Suppressor macrophage treated with lipopolysaccharide for 4 hours (primary cell): ENCODE results near the gene TMEM179B.
"Not testable (repeated sequence)": the region's sequence is repeated elsewhere in the genome, so short reads cannot be mapped to it uniquely, and the experiment has no call there.

ENCODE experiments used
- DNase-seq: peaks from one replicate; pipeline ENCODE4 v3.0.0-alpha.2; 2020

Gene TMEM179B, protein sequence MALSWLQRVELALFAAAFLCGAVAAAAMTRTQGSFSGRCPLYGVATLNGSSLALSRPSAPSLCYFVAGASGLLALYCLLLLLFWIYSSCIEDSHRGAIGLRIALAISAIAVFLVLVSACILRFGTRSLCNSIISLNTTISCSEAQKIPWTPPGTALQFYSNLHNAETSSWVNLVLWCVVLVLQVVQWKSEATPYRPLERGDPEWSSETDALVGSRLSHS

DNA sequence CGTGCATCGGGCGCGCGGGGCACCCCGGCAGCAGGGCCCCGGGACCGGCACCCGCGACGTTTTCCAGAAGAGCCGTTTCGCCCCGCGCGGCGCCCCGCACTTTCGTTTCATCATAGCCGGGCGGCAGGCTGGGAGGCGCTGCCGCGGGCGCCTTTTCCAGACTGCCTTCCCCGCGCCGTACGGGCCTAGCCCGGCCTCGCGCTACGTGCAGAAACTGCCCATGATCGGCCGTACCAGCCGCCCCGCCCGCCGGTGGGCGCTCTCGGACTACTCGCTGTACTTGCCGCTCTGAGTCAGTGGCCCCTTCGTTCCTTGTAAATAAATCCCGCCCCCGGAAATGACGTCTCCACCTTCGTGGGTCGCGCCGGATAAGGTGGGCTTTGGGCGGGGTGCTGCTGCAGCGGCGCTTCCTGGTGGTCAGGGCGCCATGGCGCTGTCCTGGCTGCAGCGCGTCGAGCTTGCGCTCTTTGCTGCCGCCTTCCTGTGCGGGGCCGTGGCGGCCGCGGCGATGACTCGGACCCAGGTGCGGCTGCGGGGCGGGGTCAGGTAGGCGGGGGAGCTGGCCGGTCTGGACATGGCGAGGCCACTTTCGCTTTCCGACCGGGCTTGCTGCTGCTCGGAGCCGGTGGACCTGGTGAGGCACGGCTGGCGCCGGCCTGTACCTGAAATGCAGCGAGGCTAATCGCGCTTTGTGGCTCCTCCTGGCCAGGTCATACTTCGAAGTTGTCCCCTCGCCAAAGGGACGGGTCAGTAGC, at the start of gene TMEM179B:
TMEM179B (plus strand) TSS at position 398 of the 755 bp plus-strand sequence; CDS start at position 428, 30 bp downstream.
- peak; percentile 100 for DNase-seq

DNA sequence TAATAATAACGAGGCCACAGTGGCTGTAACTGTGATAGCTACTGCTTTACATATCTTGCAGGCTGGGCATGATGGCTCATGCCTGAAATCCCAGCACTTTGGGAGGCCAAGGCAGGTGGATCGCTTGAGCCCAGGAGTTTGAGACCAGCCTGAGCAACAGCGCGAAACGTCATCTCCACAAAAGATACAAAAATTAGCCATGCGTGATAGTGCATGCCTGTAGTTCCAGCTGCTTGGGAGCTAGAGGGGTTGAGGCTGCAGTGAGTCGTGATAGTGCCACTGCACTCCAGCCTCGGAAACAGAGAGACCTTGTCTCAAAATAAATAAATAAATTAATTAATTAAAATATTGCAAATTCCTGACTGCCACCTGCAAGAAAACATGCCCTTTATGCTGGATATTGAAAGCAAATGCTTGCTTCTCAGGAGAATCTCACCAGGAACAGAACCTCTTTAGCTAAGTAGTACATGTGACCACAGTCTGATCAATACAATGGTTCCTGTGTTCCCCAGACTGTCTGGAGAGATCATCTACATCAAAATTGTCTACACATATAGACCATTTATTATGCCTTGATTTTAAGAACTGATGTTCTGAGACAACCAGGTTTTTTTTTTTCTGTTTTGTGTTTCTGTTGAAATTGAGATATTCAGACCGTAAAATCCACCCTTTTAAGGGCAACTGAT, 39.6 kb upstream of the TMEM179B start:
- DNase-seq, result no peak

DNA sequence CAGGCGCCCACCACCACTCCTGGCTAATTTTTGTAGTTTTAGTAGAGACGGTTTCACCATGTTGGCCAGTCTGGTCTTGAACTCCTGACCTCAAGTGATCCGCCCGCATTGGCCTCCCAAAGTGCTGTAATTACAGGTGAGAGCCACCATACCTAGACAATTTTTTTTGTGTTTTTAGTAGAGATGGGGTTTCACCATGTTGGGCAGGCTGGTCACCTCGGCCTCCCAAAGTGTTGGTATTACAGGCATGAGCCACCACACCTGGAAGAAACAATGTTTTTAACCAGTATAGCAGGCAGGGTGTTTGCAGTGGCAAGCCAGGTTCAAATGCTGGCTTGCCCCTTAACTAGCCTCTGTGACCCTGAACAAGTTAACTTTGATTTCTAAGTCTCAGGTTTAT, 37.3 kb upstream of the TMEM179B start:
- DNase-seq, result not testable (repeated sequence)

DNA sequence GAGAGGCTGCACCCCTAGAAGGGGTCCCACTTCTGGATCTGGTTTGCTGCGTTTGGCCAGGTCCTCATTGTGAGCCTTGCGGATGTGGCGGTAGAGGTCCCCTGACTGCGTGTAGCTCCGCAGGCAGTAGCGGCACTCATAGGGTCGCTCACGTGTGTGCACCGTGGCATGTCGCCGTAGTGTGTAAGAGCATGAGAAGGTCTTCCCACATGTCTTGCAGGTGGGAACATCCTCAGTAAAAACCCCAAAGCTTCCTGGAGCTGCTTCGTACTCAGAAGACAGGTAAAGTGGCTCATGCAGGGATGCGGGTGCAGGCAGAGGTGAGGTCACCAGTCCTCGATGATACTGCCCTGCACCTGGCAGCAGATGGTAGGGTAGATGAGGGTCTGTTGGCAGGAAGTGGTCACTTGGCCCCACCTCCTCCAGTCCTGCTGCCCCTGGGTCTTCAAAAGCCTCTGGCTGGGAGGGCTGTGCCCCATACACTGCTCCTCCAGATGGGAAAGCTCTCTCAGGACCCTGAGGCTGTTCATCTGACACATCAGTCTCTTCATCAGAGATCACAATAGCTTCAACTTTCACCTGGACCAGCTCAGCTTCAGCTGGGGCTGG, 34.9 kb upstream of the TMEM179B start:
- DNase-seq, result no peak

DNA sequence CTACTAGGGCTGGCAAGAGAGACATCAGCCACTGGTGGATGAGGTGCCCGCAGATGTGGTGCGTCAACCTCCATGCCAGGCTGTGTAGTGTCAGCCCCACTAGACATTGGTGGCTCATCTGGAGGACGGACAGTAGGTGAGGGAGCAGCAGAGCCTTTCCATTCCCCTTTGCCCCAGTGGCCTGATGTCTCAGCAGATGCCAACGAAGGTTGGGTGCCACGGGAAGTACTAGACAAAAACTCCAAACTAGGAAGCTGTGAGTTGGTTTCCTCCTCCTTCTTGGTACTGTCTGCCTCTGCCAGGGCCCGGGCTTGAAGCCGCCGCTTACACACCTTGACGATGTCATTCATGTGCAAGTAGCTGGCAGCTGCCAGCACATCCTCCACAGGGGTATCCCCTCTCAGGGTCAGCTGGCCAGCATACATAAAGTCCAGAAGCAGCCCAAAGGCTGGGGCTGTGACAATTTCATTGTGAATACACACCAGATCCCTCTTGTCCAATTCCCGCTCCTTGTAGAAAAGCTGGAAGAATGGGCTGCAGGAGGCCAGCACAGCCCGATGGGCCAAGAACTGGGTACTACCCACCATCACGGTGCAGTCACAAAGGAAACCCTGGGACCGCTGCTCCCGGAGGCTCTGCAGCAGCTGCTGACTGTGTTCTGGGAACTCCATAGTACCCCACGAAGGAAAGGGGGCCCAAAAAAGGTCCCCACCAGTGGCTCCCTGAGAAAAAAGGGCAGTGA, 34.0 kb upstream of the TMEM179B start:
- DNase-seq, result no peak

DNA sequence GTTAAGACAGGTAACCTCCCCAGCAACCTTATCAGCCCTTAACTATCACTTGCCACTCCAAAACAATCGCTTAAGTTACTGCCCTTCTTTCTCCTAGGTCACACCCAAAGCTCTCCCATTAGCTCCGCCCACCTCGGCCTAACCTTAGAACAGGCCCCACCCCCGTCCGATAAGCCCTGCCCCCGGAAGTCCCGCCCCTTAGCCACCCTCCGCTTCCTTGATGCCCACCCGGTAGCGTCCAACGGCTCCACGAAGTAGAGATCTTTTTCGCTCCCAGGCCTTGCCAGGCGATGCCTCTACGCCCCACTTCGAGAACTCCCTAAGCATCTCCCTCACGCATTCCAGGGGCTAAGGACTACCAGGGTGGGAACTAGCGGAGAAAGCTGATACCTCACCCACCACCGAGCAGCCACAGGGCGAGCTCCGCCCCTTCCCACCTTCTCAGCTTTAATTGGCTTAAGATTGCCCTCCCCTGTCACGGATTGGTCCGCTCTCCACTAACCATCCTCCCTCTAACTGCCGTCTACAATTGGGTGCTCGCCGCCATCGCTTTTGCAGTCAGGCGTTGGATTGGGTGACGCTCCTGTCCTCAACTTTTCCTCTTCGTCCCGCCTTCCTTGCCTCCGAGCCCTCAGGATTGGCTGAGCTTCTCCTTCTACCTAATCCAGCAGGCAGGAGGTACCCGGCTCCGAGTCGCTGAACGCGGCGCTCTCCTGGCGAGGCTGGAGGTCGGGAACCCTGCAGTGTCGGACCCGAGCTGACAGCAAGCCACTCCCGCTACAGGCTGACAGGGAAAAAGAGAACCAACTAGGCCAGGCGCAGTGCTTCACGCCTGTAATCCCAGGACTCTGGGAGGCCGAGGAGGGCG, 33.2 kb upstream of the TMEM179B start, which contains the start of gene ZBTB3:
ZBTB3 (minus strand) TSS at position 425 of the 868 bp plus-strand sequence. CDS start 496 bp downstream, outside the sequence.
- peak; percentile 98 for DNase-seq

DNA sequence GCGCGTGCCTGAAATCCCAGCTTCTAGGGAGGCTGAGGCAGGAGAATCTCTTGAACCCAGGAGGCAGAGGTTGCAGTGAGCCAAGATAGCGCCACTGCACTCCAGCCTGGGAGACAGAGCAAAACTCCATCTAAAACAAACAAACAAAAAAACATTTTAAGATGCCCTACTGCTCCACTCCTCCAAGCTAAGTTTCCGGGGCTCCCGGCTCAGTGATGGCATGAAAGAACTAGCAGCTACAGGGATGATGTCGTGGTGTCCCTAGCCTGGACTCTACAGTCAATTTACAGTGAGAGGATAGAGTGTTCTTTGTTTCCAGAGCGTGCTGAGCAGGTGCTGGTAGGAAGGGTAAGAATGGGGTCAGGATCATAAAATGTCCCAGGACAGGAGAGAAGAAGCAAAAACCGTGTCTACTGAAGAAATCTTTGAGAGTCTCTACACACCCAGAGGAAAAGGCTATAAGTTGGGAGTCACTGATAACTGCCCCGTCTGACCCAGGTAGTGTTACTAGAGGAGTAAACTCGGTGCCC, 32.1 kb upstream of the TMEM179B start:
- DNase-seq, result no peak

DNA sequence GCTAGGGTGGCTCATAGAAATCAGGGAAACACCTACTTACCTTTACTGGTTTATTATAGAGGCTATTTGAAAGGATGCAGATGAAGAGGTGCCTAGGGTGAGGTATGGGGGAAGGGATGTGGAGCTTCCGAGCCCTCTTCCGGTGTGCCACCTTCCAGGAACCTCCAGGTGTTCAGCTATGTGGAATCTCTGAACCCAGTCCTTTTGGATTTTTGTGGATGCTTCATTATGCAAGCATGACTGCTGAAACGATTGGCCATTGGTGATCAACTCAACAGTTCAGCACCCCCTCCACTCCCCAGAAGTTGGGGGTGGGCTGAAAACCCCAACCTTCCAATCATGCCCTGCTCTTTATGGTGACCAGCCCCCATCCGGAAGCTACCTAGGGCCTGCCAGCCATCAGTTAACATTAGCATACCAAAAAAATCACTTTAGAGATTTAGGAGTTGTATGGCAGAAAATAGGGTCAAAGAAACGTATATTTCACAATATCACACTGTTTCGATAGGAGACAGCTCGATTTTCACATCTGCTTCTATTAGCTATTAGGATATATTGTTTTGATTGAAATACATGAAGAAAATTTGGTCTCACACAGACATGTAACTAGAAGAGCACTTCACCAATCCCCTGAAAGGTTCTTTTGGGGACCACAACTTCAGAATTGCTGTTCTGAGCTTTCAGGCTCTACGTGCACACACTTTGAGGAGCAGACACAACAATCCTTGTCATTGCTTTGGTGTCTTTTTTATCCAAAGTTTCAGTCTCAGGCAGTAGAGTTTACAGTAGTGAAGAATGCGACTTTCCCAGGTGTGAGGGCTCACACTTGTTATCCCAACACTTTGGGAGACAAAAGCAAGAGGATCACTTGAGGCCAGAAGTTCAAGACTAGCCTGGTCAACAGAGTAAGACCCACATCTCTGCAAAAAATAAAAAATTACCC, 29.1 kb upstream of the TMEM179B start:
- DNase-seq, result no peak

DNA sequence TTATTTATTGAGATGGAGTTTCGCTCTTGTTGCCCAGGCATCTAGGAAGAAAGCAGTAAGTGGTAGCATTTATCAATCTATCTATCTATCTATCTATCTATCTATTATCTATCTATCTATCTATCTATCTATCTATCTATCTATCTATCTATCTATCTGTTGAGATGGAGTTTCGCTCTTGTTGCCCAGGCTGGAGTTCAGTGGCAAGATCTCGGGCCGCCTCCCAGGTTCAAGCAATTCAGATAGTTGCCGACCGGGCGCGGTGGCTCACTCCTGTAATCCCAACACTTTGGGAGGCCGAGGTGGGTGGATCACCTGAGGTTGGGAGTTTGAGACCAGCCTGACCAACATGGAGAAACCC, 26.4 kb upstream of the TMEM179B start:
- DNase-seq, result not testable (repeated sequence)

DNA sequence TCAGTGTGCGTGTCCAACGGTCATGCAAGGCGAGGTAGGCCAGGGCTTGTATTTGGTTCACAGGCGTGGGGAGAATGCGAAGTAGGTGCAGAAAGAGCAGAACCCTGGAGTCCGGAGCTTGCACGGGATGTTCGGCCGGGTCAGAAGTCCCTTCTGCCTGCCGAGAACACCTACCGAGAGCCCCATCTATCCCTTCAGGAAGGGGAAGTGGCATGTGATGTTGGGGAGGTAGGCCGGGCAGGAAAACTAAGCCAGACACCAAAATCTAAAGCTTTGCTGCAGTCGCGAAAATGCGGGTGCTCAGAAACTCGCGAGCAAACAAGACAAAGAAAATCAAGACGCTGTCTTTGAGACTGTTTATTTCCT, 16.4 kb upstream of the TMEM179B start:
- no peak for DNase-seq

DNA sequence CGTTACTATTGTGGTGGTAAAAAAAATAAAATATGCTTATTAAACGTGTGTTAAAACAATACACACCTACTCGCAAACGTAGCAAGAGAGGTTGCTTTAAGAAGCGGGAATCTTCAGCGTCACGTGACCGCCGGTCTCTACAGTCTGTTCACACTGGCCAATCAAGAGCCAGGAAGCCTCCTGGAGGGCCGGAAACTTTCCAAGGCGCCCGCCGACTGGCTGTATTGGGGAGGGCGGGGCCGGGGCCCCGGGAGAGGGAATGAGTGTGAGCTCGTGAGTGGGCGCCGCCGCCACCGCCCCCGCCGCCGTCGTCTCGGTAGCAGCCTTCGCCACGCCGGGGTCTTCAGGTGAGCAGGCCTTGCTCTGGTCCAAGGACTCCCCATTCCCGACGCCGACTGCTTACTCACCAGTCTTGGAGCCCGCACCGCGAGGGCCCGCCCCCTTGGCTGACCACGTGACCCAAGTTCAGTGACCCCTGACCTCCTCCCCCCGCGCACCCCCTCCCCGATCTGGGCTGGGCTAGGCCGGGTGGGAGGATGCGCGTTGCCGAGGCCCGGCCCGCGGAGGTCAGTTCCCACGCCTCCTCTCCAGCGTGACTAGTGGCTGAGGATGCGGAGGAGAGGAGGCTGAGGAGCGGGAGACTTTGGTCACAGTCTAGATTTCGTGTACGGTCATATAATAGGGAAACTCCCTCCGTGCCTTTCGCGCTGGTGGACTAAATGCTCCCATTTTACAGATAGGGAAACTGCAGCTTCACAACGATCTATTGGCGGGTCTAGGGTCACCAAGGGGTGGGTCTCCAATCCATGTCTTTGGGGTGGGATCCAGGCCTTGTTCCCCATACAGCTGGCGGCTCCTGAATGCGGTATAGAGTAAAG, 15.8 kb upstream of the TMEM179B start, which contains the start of gene TAF6L:
TAF6L (plus strand) TSS at position 253 of the 878 bp plus-strand sequence. CDS start 4,388 bp downstream, outside the sequence.
- peak; percentile 98 for DNase-seq

DNA sequence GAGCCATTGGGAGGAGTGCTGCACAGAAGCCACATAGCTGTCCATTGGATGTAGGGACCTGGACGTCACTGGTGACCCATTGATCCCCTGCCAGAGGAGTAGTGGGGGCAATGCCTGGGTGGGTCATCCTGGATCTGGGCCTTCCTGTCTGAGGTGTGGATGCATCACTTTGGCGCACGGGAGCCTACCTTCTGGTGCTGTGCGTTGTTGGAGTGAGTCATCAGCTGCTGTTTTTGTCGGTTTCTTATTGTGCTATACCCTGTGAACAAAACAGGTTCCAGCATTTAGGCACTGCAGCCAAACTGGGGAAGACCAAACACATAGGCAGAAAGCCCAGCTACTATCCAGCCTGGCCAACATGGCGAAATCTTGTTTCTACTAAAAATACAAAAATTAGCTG, 12.8 kb upstream of the TMEM179B start:
- no peak for DNase-seq

DNA sequence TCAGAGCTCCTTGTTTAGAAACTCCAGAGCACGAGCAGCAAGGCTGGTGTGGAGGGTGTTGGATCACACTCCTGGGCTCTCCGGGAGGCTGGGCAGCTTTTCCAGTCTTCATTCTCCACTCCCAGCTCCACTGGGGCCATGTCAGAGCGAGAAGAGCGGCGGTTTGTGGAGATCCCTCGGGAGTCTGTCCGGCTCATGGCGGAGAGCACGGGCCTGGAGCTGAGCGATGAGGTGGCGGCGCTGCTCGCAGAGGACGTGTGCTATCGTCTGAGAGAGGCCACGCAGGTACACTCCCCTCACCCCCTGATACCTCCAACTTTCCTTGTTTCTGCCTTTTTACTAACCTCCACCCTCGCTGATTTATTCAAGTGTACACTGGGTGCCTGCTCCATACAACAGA, 11.6 kb upstream of the TMEM179B start:
- no peak for DNase-seq

DNA sequence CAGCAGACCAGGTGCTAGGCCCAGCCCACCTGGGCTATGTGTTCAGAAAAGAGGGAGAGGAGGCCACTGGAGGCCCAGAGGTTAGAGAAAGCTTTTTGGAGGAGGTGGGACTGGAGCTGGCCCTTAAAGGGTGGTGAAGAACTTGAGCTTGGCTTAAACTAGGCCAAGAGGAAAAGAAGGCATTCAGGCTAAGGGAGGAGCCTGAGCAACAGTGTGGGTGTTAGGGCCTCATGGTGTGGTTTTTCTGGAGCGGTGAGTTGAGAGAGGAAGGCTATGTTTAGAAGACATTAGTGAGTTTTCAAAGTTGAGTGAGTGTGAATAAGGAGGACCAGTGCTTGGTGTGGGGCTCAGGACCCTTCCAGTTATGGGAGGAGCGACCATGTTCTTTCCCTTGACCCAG, 9.8 kb upstream of the TMEM179B start:
- DNase-seq, result no peak

DNA sequence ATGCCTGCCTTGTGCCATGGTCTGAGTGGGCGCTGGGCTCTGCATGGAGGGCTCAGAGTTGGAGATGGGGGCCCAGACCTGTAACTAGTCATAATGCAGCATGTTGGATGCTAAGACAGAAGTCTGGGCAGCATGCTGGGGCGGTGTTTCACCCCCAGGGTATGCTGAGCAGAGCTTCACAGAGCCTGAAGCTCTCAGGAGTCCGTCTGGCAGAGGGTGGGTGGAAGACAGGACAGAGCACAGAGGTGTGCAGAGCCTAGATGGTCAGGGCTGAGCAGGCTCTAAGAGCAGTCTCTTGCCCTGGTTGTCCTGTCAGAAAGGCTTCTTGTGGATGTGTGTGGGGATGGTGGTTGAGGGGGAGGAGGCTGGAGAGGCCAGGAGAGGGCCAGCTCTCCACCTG, 8.8 kb upstream of the TMEM179B start:
- DNase-seq, result no peak

DNA sequence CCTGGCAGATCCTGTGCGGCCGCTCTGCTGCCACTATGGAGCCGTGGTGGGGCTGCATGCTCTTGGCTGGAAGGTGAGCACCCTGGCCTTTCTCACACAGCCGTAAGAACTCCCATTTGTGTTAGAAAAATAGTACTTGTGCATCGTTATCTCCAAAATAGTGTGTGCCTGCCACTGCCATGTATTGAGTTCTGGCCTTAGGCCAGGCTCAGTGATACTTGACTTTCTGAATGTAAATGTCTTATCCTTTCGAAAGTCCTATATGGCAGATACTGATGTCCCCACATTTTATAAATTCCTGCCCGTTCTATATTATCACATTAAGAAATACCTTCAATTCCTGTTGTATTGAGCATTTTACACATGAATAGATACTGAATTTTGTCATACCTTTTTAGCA, 4.4 kb upstream of the TMEM179B start:
- no peak for DNase-seq

DNA sequence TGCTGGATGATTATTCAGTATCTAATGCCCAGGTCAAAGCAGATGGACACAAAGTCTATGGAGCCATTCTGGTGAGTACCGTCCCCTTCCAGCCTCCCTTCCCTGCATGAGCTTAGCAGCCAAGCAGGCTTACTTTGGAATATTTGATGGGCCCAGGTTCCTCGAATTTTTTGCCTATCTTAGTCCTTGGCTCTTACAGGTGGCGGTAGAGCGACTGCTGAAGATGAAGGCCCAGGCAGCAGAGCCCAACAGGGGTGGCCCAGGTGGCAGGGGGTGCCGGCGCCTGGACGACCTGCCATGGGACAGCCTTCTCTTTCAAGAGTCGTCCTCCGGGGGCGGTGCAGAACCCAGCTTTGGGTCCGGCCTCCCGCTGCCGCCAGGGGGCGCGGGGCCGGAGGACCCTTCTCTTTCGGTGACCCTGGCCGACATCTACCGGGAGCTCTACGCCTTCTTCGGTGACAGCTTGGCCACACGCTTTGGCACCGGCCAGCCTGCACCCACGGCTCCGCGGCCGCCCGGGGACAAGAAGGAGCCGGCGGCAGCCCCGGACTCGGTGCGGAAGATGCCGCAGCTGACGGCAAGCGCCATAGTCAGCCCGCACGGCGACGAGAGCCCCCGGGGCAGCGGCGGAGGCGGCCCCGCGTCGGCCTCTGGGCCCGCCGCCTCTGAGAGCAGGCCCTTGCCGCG, 741 bp upstream of the TMEM179B start:
- peak; percentile 96 for DNase-seq

DNA sequence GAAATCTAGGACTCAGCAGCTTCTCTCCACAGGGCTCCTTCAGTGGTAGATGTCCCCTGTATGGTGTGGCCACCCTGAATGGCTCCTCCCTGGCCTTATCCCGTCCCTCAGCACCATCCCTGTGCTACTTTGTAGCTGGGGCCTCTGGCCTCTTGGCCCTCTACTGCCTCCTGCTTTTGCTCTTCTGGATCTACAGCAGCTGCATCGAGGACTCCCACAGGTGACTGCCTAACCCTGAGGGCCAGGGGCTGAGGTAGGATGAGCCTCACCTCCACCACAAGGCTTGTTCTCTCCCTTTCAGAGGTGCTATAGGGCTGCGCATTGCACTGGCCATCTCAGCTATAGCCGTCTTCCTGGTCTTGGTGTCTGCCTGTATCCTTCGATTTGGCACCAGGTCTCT, 1.8 kb downstream of the TMEM179B start:
- DNase-seq, result no peak

DNA sequence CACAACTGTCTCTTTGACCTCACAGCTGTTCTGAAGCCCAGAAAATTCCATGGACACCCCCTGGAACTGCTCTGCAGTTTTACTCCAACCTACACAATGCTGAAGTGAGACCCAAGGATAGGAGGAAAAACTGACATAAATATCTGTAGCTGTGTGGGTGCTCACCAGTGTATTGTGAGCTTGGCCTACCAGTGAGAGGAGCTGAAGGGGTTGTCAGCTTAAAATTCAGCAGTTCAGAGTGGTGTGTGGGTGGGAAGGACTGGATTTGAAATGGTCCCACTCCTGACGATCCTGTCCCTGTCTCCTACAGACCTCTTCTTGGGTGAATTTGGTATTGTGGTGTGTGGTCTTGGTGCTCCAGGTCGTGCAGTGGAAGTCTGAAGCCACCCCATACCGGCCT, 2.4 kb downstream of the TMEM179B start:
- no peak for DNase-seq
